SU-DHL-6 (cell line): ENCODE results near the gene GRXCR2.

Experiments
- CTCF ChIP-seq: fragments of 200-600 bp; sonication (generic); IDR thresholded peaks from one replicate; pipeline ENCODE4 v1.5.1; 2017; ENCODE audit warnings: antibody characterized with exemption, mild to moderate bottlenecking, low read length, moderate library complexity; ENCODE audit not compliant: insufficient read depth, poor library complexity, severe bottlenecking
- EZH2phosphoT487 ChIP-seq: fragments of 200-600 bp; sonication (generic), shearing (Covaris generic); conservative IDR thresholded peaks from 2 replicates; pipeline ENCODE4 v1.6.1; 2018; ENCODE audit warnings: mild to moderate bottlenecking, antibody characterized with exemption, low read length, moderate library complexity, mixed read lengths

DNA sequence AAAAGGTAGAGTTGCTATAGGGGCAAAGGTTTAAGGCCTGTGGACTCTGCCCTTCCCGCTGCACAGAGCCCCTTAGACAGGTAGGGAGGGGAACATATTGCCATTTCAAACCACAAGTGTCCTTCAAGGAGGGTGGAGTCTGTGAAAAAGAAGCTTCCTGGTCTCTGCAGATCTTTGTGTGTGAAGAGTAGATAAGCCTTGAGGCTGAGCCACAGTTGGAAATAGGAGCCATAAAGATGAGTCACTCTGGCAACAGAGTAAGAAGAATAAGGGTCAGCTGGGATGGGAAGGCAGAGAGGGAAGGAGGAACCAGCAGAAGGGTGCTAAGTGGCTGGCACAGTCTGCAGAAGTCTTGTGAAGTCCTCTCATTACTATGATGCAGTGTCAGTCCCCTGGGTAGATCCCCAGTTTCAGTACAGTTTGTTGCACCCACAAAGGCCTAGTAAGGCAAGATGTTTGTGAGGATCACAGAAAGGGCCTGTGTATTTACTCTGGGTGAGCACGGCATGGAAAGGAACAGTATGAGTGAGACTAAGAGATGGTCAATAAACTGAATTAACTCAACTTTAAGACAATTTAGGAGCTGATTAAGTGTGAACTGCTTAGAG, 18.1 kb downstream of the GRXCR2 start:
- no peak for TF ChIP-seq CTCF
- TF ChIP-seq EZH2phosphoT487 = no peak
